Measurements from ENCODE around the gene COL1A2.

- TF ChIP-seq EZH2 (IDR thresholded peaks at IDR 0.05; ENCODE audit: low read length, missing control alignments) = no peak
- no peak for TF ChIP-seq CTCF (conservative IDR thresholded peaks at IDR 0.05 in 1 of 2, IDR thresholded peaks at IDR 0.05 in 1 of 2; ENCODE audit: low read depth in 1 of 2, low read length in 2 of 2)
These were observed 6.2 kb upstream of the COL1A2 start for GRCh38 chr7:94388540-94388939.

Data from fibroblast of lung (primary cell).